HepG2 (cell line): Measurements from ENCODE around the gene VPS13C. TPM values are rescaled to one million over a fixed set of nuclear protein-coding genes. Genes with fewer than 3 reads are reported as not detected.

Source experiments
- ATAC-seq: fragments of 200-7000 bp; cut with Tn5 transposase; 3 replicates; pipeline ENCODE4 v1.9.1; 2020; ENCODE audit warnings: mild to moderate bottlenecking, moderate library complexity
- BruUV-seq: library from RNA; stranded (reverse); fragments of 400-500 nt; replicated peaks from 2 replicates; lab custom pipeline; 2021; lab: Mats Ljungman, UMichigan
- CTCF ChIA-PET: fragments of 300-600 bp; formaldehyde crosslinking; extraction: SDS; loops from one replicate; lab custom pipeline; 2021; ENCODE audit warnings: low total read pairs, inconsistent platforms, low intra/inter-chr PET ratio; lab: Yijun Ruan, JAX
- POLR2A ChIA-PET: fragments of 350-600 bp; sonication (Branson Sonifier 250); formaldehyde crosslinking; loops from one replicate; lab custom pipeline; 2020; ENCODE audit warnings: antibody characterized with exemption, inconsistent platforms; lab: Yijun Ruan, JAX
- DNase-seq: peaks from one replicate; pipeline ENCODE4 v3.0.0-alpha.2; 2015; ENCODE audit warnings: low spot score
- FAIRE-seq: peaks from 3 replicates; lab custom pipeline; 2011; peaks lifted over from hg19 to GRCh38; lab: Jason Lieb, UNC
- H2AFZ ChIP-seq: one replicate; pipeline ENCODE4 v1.6.1; 2011; ENCODE audit warnings: low read length, inconsistent platforms
- H3K27ac ChIP-seq: fragments of 300-600 bp; 3 replicates; pipeline ENCODE4 v1.8.0; 2011; ENCODE audit warnings: mixed run types, mild to moderate bottlenecking, mixed read lengths, low read length, inconsistent platforms; ENCODE audit not compliant: insufficient read depth; ENCODE audit errors: extremely low read length
- H3K27me3 ChIP-seq, 2 experiments: fragments of 200-600 bp in 1 of 2; 2 replicates in 1 of 2; 3 replicates in 1 of 2; pipeline versions ENCODE4 v1.6.0 to v1.8.0; 2011; ENCODE audit warnings: low read length in 2 of 2, mild to moderate bottlenecking in 2 of 2, moderate library complexity in 2 of 2, inconsistent platforms in 1 of 2; ENCODE audit not compliant: insufficient read depth in 2 of 2, control insufficient read depth in 1 of 2
- H3K36me3 ChIP-seq, 2 experiments: fragments of 200-600 bp in 1 of 2; replicated peaks in 1 of 2; 2 replicates in 1 of 2; 3 replicates in 1 of 2; pipeline versions ENCODE4 v1.5.1 to v1.8.0; 2011; ENCODE audit warnings: low read length in 2 of 2, inconsistent platforms in 1 of 2; ENCODE audit not compliant: insufficient read depth in 2 of 2, control insufficient read depth in 1 of 2
- H3K4me1 ChIP-seq: 2 replicates; pipeline ENCODE4 v1.5.1; 2012; ENCODE audit warnings: low read length, inconsistent platforms; ENCODE audit not compliant: insufficient read depth
- H3K4me2 ChIP-seq: 2 replicates; pipeline ENCODE4 v1.6.0; 2011; ENCODE audit warnings: low read depth, low read length, inconsistent platforms
- H3K4me3 ChIP-seq, 3 experiments: fragments of 200-600 bp in 1 of 3; sonication (generic), shearing (Covaris generic) in 1 of 3; replicated peaks in 1 of 3; 2 replicates each; pipeline ENCODE4 v1.5.1; 2011 to 2016; ENCODE audit warnings: low read length in 3 of 3, inconsistent platforms in 2 of 3, low read depth in 2 of 3, mild to moderate bottlenecking in 2 of 3, control low read depth in 1 of 3, mixed read lengths in 1 of 3; ENCODE audit not compliant: insufficient read depth in 1 of 3
- H3K79me2 ChIP-seq: one replicate; pipeline ENCODE4 v1.6.1; 2011; ENCODE audit warnings: low read length, inconsistent platforms; ENCODE audit not compliant: insufficient read depth
- H3K9ac ChIP-seq: 2 replicates; pipeline ENCODE4 v1.6.0; 2011; ENCODE audit warnings: mild to moderate bottlenecking, low read depth, low read length, inconsistent platforms; ENCODE audit not compliant: insufficient read depth
- H3K9me3 ChIP-seq: 2 replicates; pipeline ENCODE4 v1.5.1; 2012; ENCODE audit warnings: mild to moderate bottlenecking, low read length
- H4K20me1 ChIP-seq: 2 replicates; pipeline ENCODE4 v1.6.0; 2011; ENCODE audit warnings: inconsistent platforms, mild to moderate bottlenecking, low read length, moderate library complexity; ENCODE audit not compliant: insufficient read depth
- DNMT1 ChIP-seq: sonication (generic); formaldehyde crosslinking; IDR thresholded peaks from 2 replicates; pipeline ENCODE4 v1.5.1; 2020; ENCODE audit warnings: mild to moderate bottlenecking, missing genetic modification reagents
- GLI4 ChIP-seq: sonication (generic); formaldehyde crosslinking; IDR thresholded peaks from 2 replicates; pipeline ENCODE4 v1.5.1; 2020; ENCODE audit warnings: missing genetic modification reagents, mild to moderate bottlenecking, moderate library complexity, borderline replicate concordance
- SAP130 ChIP-seq: IDR thresholded peaks from 2 replicates; pipeline ENCODE4 v1.6.1; 2016; ENCODE audit warnings: low read depth
- SP5 ChIP-seq: IDR thresholded peaks from 2 replicates; pipeline ENCODE4 v1.6.1; 2016; ENCODE audit warnings: low read depth, borderline replicate concordance
- TBX2 ChIP-seq: sonication (generic); formaldehyde crosslinking; IDR thresholded peaks from 2 replicates; pipeline ENCODE4 v1.5.0; 2020; ENCODE audit warnings: missing genetic modification reagents, mild to moderate bottlenecking, borderline replicate concordance
- ZNF333 ChIP-seq: sonication (generic); formaldehyde crosslinking; IDR thresholded peaks from 2 replicates; pipeline ENCODE4 v1.4.0; 2020; ENCODE audit warnings: mild to moderate bottlenecking, missing genetic modification reagents, borderline replicate concordance
- ZNF724P ChIP-seq: sonication (generic); formaldehyde crosslinking; IDR thresholded peaks from 2 replicates; pipeline ENCODE4 v1.8.0; 2022; ENCODE audit warnings: missing genetic modification reagents, borderline replicate concordance
- WGBS: methylation state at CpG from one replicate; pipeline ENCODE4 v1.1.6; 2017; ENCODE audit warnings: low lambda C conversion rate; 5-methylcytosine and 5-hydroxymethylcytosine counted together
- in situ Hi-C: cut with HindIII; loops from 2 replicates; pipeline ENCODE4 v1.10.0; 2017; ENCODE audit warnings: low pct_unique_long_range_greater_than_20kb; ENCODE audit not compliant: extremely low pct_ligation_motif_present
- intact Hi-C: fragments of 100-400 bp; cut with micrococcal nuclease; formaldehyde crosslinking; loops from one replicate; pipeline ENCODE4 v1.10.0; 2022; ENCODE audit not compliant: unreplicated experiment
- polyA plus RNA-seq, 8 experiments: library from polyadenylated mRNA; depleted of rRNA in 3 of 8; stranded (reverse) in 7 of 8; unstranded in 1 of 8; fragments of >200 nt; fragmentation: Illumina TruSeq in 4 of 8; extraction: Trizol in 4 of 8; gene quantifications; 2 replicates each; pipeline versions ENCODE4 v1.2.1 to v1.2.3, GENCODE V29; 2011 to 2016; ENCODE audit warnings: low read depth in 4 of 8, missing spikeins in 1 of 8, mixed read lengths in 1 of 8; ENCODE audit not compliant: insufficient read depth in 1 of 8
- total RNA-seq, 5 experiments: library from RNA; depleted of rRNA; stranded (reverse); fragments of >200 nt; fragmentation: Illumina TruSeq; extraction: Trizol; gene quantifications; 2 replicates each; pipeline ENCODE4 v1.2.3, GENCODE V29; 2016; ENCODE audit warnings: low read depth in 1 of 5
- TF ChIP-seq, protein P1 (sequence below): sonication (generic); formaldehyde crosslinking; IDR thresholded peaks from 2 replicates; pipeline ENCODE4 v1.5.0; 2020; ENCODE audit warnings: mild to moderate bottlenecking, missing genetic modification reagents
- TF ChIP-seq, protein P2 (sequence below): sonication (generic); formaldehyde crosslinking; IDR thresholded peaks from 2 replicates; pipeline ENCODE4 v1.5.1; 2020; ENCODE audit warnings: mild to moderate bottlenecking, missing genetic modification reagents, borderline replicate concordance

The VPS13C gene
- total and polyA plus RNA-seq, 2 of the 13 experiments (the other 11 are each of a cell fraction or from before 2014, with no cell fraction given): 10.9 to 26.8 TPM

DNA sequence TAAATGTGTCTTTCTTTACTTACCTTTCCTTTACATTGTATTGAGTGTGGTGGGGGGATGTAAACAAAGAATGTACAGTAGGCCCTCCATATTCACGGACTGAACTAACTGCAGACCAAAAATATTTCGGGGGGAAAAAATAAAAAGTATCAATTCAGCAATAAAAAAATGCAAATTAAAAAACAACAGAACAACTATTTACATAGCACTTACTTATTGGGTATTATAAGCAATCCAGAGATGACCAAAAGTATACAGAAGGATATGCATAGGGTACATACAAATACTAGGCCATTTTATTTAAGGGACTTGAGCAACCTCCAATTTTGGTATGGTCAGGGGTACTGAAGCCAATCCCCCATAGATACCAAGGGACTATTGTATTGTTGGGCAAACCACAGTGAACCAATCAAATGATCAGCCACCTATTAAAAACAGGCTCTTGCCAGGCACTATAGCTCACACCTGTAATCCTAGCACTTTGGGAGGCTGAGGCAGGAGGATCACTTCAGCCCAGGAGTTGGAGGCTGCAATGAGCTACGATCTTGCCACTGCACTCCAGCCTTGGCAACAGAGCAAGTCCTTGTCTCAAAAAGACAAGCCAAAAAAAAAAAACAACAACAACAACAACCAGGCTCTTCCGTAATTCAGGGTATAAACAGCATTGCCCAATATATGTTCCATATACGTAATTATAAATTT, 1.8 kb downstream of the VPS13C start:
- WGBS: 92% methylated on average over 5 of the region's 5 CpGs
- Histone ChIP-seq H2AFZ (no peak overlapping the region), H3K27me3 (peaks cover 0 to 2% of the 10 kb centered on the region in 2 experiments; a peak in 1 of 5 replicates), H3K9me3 (no peaks in the 10 kb centered on the region), H3K79me2 (peaks cover 41% of the 10 kb centered on the region), H4K20me1 (no peaks in the 10 kb centered on the region), H3K4me1 (peaks cover 44% of the 10 kb centered on the region), H3K9ac (no peak overlapping the region), H3K4me2 (peak overlapping the region; percentile 95), H3K4me3 (no peak overlapping the region; a peak in 1 of 6 replicates), H3K36me3 (no peaks in the 10 kb centered on the region), H3K27ac (no peak overlapping the region)
- TF ChIP-seq, protein P1, sequence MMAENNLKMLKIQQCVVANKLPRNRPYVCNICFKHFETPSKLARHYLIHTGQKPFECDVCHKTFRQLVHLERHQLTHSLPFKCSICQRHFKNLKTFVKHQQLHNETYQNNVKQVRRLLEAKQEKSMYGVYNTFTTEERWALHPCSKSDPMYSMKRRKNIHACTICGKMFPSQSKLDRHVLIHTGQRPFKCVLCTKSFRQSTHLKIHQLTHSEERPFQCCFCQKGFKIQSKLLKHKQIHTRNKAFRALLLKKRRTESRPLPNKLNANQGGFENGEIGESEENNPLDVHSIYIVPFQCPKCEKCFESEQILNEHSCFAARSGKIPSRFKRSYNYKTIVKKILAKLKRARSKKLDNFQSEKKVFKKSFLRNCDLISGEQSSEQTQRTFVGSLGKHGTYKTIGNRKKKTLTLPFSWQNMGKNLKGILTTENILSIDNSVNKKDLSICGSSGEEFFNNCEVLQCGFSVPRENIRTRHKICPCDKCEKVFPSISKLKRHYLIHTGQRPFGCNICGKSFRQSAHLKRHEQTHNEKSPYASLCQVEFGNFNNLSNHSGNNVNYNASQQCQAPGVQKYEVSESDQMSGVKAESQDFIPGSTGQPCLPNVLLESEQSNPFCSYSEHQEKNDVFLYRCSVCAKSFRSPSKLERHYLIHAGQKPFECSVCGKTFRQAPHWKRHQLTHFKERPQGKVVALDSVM (CRISPR knock-in tag): peak; percentile 95
- TF ChIP-seq SAP130: no peak
- intact Hi-C loops: no loop called here
- no peak for ATAC-seq
- DNase-seq: no peak
- in situ Hi-C loops: no loop called here
- CTCF ChIA-PET: no interaction called here
- no peak for FAIRE-seq
- no TSS peak for BruUV-seq
- POLR2A ChIA-PET: no interaction called here

DNA sequence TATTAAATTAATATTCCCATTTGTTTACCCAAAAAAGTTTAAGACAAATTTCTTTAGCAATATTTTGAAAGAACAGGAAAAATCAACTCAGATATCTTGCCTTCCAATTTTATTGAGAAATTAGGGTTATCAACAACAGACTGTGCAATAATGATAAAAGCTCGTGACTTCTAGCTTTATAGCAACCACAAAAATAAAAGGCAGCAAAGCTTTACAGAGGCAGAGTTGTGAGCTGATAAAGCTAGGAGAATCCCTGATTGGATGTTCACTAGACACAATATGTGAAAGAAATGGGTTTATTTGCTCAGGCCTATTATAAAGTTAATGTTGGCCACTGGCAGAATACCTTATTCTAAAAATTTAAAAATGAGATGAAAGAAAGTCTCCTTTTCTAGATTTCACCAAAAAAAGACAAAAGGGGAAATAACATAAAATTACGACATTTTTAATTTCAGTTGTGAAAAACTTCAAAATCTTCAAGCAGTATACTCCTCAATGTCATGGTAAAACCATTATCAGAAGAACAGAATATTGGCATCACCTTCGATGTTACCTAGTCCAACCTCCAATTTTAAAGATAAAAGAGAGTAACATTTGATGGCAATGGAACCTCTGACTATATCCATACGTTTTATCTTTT, 2.8 kb downstream of the VPS13C start:
- Histone ChIP-seq H3K27me3 (no peaks in the 10 kb centered on the region; a peak in 1 of 5 replicates), H2AFZ (no peak overlapping the region), H3K4me3 (no peak overlapping the region), H3K9me3 (no peaks in the 10 kb centered on the region), H3K36me3 (no peaks in the 10 kb centered on the region), H3K4me1 (peaks cover 54% of the 10 kb centered on the region), H3K27ac (no peak overlapping the region), H3K4me2 (no peak overlapping the region), H3K9ac (no peak overlapping the region), H4K20me1 (no peaks in the 10 kb centered on the region), H3K79me2 (peaks cover 50% of the 10 kb centered on the region)
- no peak for ATAC-seq
- DNase-seq: no peak
- BruUV-seq: no TSS peak
- POLR2A ChIA-PET: no interaction called here
- WGBS: 93% methylated on average over 4 of the region's 4 CpGs
- FAIRE-seq: no peak
- intact Hi-C loops (no loop called here), in situ Hi-C loops (no loop called here)
- CTCF ChIA-PET: no interaction called here
- TF ChIP-seq DNMT1 (CRISPR knock-in tag) (no peak), ZNF724P (CRISPR knock-in tag) (no peak), GLI4 (CRISPR knock-in tag) (no peak), ZNF333 (CRISPR knock-in tag) (no peak), TBX2 (no peak), SP5 (CRISPR knock-in tag) (no peak)
- TF ChIP-seq, protein P2, sequence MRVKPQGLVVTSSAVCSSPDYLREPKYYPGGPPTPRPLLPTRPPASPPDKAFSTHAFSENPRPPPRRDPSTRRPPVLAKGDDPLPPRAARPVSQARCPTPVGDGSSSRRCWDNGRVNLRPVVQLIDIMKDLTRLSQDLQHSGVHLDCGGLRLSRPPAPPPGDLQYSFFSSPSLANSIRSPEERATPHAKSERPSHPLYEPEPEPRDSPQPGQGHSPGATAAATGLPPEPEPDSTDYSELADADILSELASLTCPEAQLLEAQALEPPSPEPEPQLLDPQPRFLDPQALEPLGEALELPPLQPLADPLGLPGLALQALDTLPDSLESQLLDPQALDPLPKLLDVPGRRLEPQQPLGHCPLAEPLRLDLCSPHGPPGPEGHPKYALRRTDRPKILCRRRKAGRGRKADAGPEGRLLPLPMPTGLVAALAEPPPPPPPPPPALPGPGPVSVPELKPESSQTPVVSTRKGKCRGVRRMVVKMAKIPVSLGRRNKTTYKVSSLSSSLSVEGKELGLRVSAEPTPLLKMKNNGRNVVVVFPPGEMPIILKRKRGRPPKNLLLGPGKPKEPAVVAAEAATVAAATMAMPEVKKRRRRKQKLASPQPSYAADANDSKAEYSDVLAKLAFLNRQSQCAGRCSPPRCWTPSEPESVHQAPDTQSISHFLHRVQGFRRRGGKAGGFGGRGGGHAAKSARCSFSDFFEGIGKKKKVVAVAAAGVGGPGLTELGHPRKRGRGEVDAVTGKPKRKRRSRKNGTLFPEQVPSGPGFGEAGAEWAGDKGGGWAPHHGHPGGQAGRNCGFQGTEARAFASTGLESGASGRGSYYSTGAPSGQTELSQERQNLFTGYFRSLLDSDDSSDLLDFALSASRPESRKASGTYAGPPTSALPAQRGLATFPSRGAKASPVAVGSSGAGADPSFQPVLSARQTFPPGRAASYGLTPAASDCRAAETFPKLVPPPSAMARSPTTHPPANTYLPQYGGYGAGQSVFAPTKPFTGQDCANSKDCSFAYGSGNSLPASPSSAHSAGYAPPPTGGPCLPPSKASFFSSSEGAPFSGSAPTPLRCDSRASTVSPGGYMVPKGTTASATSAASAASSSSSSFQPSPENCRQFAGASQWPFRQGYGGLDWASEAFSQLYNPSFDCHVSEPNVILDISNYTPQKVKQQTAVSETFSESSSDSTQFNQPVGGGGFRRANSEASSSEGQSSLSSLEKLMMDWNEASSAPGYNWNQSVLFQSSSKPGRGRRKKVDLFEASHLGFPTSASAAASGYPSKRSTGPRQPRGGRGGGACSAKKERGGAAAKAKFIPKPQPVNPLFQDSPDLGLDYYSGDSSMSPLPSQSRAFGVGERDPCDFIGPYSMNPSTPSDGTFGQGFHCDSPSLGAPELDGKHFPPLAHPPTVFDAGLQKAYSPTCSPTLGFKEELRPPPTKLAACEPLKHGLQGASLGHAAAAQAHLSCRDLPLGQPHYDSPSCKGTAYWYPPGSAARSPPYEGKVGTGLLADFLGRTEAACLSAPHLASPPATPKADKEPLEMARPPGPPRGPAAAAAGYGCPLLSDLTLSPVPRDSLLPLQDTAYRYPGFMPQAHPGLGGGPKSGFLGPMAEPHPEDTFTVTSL (CRISPR knock-in tag): no peak
